HEK293T (cell line): ENCODE data around the gene RPUSD1.

Source experiments
- CTCF ChIA-PET: fragments of 350-600 bp; formaldehyde crosslinking; extraction: SDS; loops from one replicate; lab custom pipeline; 2021; ENCODE audit warnings: antibody characterized with exemption, inconsistent platforms; lab: Yijun Ruan, JAX
- POLR2A ChIA-PET: fragments of 350-600 bp; formaldehyde crosslinking; extraction: SDS; loops from one replicate; lab custom pipeline; 2020; ENCODE audit warnings: antibody characterized with exemption, inconsistent platforms; lab: Yijun Ruan, JAX
- DNase-seq: peaks from one replicate; pipeline ENCODE4 v3.0.0; 2012; ENCODE audit warnings: mixed read lengths; ENCODE audit errors: extremely low spot score
- ARNT ChIP-seq: fragments of 450-650 bp; IDR thresholded peaks from 2 replicates; pipeline ENCODE4 v1.6.1; 2017; ENCODE audit warnings: mild to moderate bottlenecking
- BHLHE40 ChIP-seq: fragments of 450-650 bp; IDR thresholded peaks from 2 replicates; pipeline ENCODE4 v1.6.1; 2016; ENCODE audit warnings: mild to moderate bottlenecking, moderate library complexity, borderline replicate concordance
- CTBP1 ChIP-seq: fragments of 450-650 bp; IDR thresholded peaks from 2 replicates; pipeline ENCODE4 v1.6.1; 2016; ENCODE audit warnings: borderline replicate concordance
- ELF4 ChIP-seq: fragments of 450-650 bp; IDR thresholded peaks from 2 replicates; pipeline ENCODE4 v1.6.1; 2017; ENCODE audit warnings: antibody characterized with exemption
- FOXA1 ChIP-seq: fragments of 450-650 bp; IDR thresholded peaks from 2 replicates; pipeline ENCODE4 v1.6.1; 2016; ENCODE audit warnings: mild to moderate bottlenecking
- FOXK2 ChIP-seq: fragments of 450-650 bp; IDR thresholded peaks from 2 replicates; pipeline ENCODE4 v1.6.1; 2016; ENCODE audit warnings: mild to moderate bottlenecking
- FOXM1 ChIP-seq: fragments of 450-650 bp; IDR thresholded peaks from 2 replicates; pipeline ENCODE4 v1.6.1; 2017; ENCODE audit warnings: mild to moderate bottlenecking, borderline replicate concordance
- HDGF ChIP-seq: fragments of 450-650 bp; IDR thresholded peaks from 2 replicates; pipeline ENCODE4 v1.6.1; 2017; ENCODE audit warnings: antibody characterized with exemption, borderline replicate concordance
- L3MBTL2 ChIP-seq: fragments of 450-650 bp; conservative IDR thresholded peaks from 2 replicates; pipeline ENCODE4 v1.6.1; 2016; ENCODE audit warnings: mild to moderate bottlenecking
- LEF1 ChIP-seq: fragments of 450-650 bp; IDR thresholded peaks from 2 replicates; pipeline ENCODE4 v1.6.1; 2017; ENCODE audit warnings: mild to moderate bottlenecking, borderline replicate concordance
- NFRKB ChIP-seq: fragments of 450-650 bp; IDR thresholded peaks from 2 replicates; pipeline ENCODE4 v1.6.1; 2016; ENCODE audit warnings: mild to moderate bottlenecking, moderate library complexity
- PKNOX1 ChIP-seq: fragments of 450-650 bp; IDR thresholded peaks from 2 replicates; pipeline ENCODE4 v1.6.1; 2016
- SP1 ChIP-seq: fragments of 450-650 bp; IDR thresholded peaks from 2 replicates; pipeline ENCODE4 v1.6.1; 2017
- SUZ12 ChIP-seq: fragments of 450-650 bp; IDR thresholded peaks from 2 replicates; pipeline ENCODE4 v1.6.1; 2016; ENCODE audit warnings: mild to moderate bottlenecking
- TARDBP ChIP-seq: fragments of 450-650 bp; IDR thresholded peaks from 2 replicates; pipeline ENCODE4 v1.6.1; 2016
- ZNF384 ChIP-seq: fragments of 450-650 bp; IDR thresholded peaks from 2 replicates; pipeline ENCODE4 v1.6.1; 2016

Gene RPUSD1

GRCh38 chr16:827513-827912, 39.3 kb upstream of the RPUSD1 start:
- POLR2A ChIA-PET: no interaction called here
- CTCF ChIA-PET: no interaction called here
- no peak for DNase-seq
- TF ChIP-seq BHLHE40: no peak

- CTCF ChIA-PET: no interaction called here
These were observed 37.3 kb upstream of the RPUSD1 start for GRCh38 chr16:825341-826061.

GRCh38 chr16:824601-825000, 36.4 kb upstream of the RPUSD1 start:
- CTCF ChIA-PET: no interaction called here
- TF ChIP-seq PKNOX1 (no peak), FOXA1 (no peak), SUZ12 (no peak), CTBP1 (no peak), L3MBTL2 (no peak), ELF4 (no peak), LEF1 (no peak), ARNT (no peak), TARDBP (no peak), HDGF (no peak), FOXM1 (no peak), FOXK2 (no peak), ZNF384 (no peak), BHLHE40 (no peak), SP1 (no peak), NFRKB (no peak)
- POLR2A ChIA-PET: no interaction called here
- no peak for DNase-seq

More at GRCh38 chr16:825341-826061, 37.3 kb upstream of the RPUSD1 start:
- DNase-seq: peak; percentile 26
- no peak for TF ChIP-seq SUZ12
- TF ChIP-seq L3MBTL2: peak; percentile 67
- POLR2A ChIA-PET: no interaction called here

GRCh38 chr16:824194-824593, 36.0 kb upstream of the RPUSD1 start:
- ChIA-PET CTCF (no interaction called here), POLR2A (no interaction called here)
- TF ChIP-seq CTBP1 (no peak), BHLHE40 (no peak), FOXM1 (no peak), LEF1 (no peak), PKNOX1 (no peak), ELF4 (no peak), ZNF384 (no peak), FOXK2 (no peak), L3MBTL2 (no peak), SUZ12 (no peak), SP1 (no peak), FOXA1 (no peak), TARDBP (no peak)
- no peak for DNase-seq

- ChIA-PET CTCF (no interaction called here), POLR2A (no interaction called here)
- TF ChIP-seq LEF1 (no peak), FOXM1 (no peak), ELF4 (no peak)
- no peak for DNase-seq
These were observed 34.7 kb upstream of the RPUSD1 start for GRCh38 chr16:822909-823297.

- no peak for TF ChIP-seq LEF1
- TF ChIP-seq L3MBTL2: no peak
- TF ChIP-seq PKNOX1: no peak
- TF ChIP-seq ZNF384: no peak
- TF ChIP-seq SUZ12: no peak
- no peak for TF ChIP-seq FOXK2
- TF ChIP-seq BHLHE40: no peak
- TF ChIP-seq CTBP1: no peak
- no peak for TF ChIP-seq ARNT
- no peak for TF ChIP-seq ELF4
- TF ChIP-seq FOXM1: no peak
- ChIA-PET CTCF (no interaction called here), POLR2A (no interaction called here)
- no peak for DNase-seq
These were observed 34.2 kb upstream of the RPUSD1 start for GRCh38 chr16:822174-822908.
